D721Med (cell line): ENCODE data around the gene FOXO3.
"Not testable (repeated sequence)": the region's sequence is repeated elsewhere in the genome, so short reads cannot be mapped to it uniquely, and the experiment has no call there.

Experiments
- DNase-seq: peaks from one replicate; pipeline ENCODE4 v3.0.0; 2011; ENCODE audit warnings: low spot score; ENCODE audit not compliant: insufficient read length
- FAIRE-seq: peaks from 2 replicates; lab custom pipeline; 2011; peaks lifted over from hg19 to GRCh38; lab: Jason Lieb, UNC
- CTCF ChIP-seq: IDR thresholded peaks from 2 replicates; pipeline ENCODE4 v1.5.1; 2012; ENCODE audit warnings: mild to moderate bottlenecking, control low read depth; ENCODE audit not compliant: insufficient read depth; ENCODE audit errors: missing control alignments

FOXO3 gene

GRCh38 chr6:108528878-108529277 lies 31.8 kb upstream of the FOXO3 start:
- no peak for DNase-seq
- no peak for TF ChIP-seq CTCF
- no peak for FAIRE-seq

GRCh38 chr6:108531332-108531731 lies 29.4 kb upstream of the FOXO3 start:
- DNase-seq (no peak), FAIRE-seq (no peak)
- no peak for TF ChIP-seq CTCF

GRCh38 chr6:108535114-108535742 lies 25.5 kb upstream of the FOXO3 start:
- DNase-seq (no peak), FAIRE-seq (no peak)
- no peak for TF ChIP-seq CTCF

- not testable (repeated sequence) for DNase-seq, FAIRE-seq
Measured at GRCh38 chr6:108535920-108536535, 24.7 kb upstream of the FOXO3 start.

GRCh38 chr6:108541843-108542759 lies 18.6 kb upstream of the FOXO3 start:
- no peak for DNase-seq
- TF ChIP-seq CTCF: peak; percentile 99
- FAIRE-seq: peak; percentile 91

GRCh38 chr6:108543175-108543940 lies 17.4 kb upstream of the FOXO3 start:
- DNase-seq: no peak
- FAIRE-seq: no peak

More at GRCh38 chr6:108543175-108543940, 17.4 kb upstream of the FOXO3 start:
- no peak for TF ChIP-seq CTCF
